Esophagus squamous epithelium (tissue), 4 donors: Measurements from ENCODE around the gene SLC25A27.

Experiments
- POLR2A ChIP-seq, 4 donors: fragments of 450-650 bp; IDR thresholded peaks; one replicate each; pipeline ENCODE4 v1.6.1; 2017; ENCODE audit warnings: antibody characterized with exemption in 4 of 4, mild to moderate bottlenecking in 4 of 4, moderate library complexity in 3 of 4
- TF ChIP-seq, protein P1 (sequence below), 6 experiments: fragments of 450-650 bp in 4 of 6; fragments of 200-600 bp in 2 of 6; sonication (generic) in 2 of 6; IDR thresholded peaks; one replicate each; pipeline ENCODE4 v1.5.1; 2016 to 2019; ENCODE audit warnings: antibody characterized with exemption in 6 of 6, mild to moderate bottlenecking in 4 of 6, moderate library complexity in 4 of 6

DNA sequence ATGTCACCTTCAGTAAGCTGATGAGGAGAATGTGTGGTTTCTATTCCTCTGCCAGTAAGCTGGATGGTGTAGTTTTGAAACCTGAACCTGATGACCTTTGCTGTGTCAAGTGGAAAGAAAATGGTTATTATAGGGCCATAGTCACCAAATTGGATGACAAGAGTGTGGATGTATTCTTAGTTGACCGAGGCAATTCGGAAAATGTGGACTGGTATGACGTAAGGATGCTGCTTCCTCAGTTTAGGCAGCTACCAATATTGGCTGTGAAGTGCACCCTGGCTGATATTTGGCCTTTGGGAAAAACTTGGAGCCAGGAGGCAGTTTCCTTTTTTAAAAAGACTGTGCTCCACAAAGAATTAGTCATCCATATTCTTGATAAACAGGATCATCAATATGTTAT lies 36.9 kb downstream of the SLC25A27 start:
- TF ChIP-seq, protein P1, sequence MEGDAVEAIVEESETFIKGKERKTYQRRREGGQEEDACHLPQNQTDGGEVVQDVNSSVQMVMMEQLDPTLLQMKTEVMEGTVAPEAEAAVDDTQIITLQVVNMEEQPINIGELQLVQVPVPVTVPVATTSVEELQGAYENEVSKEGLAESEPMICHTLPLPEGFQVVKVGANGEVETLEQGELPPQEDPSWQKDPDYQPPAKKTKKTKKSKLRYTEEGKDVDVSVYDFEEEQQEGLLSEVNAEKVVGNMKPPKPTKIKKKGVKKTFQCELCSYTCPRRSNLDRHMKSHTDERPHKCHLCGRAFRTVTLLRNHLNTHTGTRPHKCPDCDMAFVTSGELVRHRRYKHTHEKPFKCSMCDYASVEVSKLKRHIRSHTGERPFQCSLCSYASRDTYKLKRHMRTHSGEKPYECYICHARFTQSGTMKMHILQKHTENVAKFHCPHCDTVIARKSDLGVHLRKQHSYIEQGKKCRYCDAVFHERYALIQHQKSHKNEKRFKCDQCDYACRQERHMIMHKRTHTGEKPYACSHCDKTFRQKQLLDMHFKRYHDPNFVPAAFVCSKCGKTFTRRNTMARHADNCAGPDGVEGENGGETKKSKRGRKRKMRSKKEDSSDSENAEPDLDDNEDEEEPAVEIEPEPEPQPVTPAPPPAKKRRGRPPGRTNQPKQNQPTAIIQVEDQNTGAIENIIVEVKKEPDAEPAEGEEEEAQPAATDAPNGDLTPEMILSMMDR (IDR thresholded peaks at IDR 0.05), result no peak
- no peak for TF ChIP-seq POLR2A (IDR thresholded peaks at IDR 0.05)
